ENCODE data around the gene NR2F1. TPM values are rescaled to one million over a fixed set of nuclear protein-coding genes. Genes with fewer than 3 reads are reported as not detected.
"Not testable (repeated sequence)": the region's sequence is repeated elsewhere in the genome, so short reads cannot be mapped to it uniquely, and the experiment has no call there.

The NR2F1 gene
- total RNA-seq (1 to 10 TPM in 3 of 4 donors, under 1 TPM in 1; 0.39 to 1.4 (median 1.2) TPM), polyA plus RNA-seq (1 to 10 TPM in 1 of 3 donors, under 1 TPM in 2; 0.57 to 1.4 (median 0.86) TPM)
- long read RNA-seq, donor 1, partial matches to known transcripts: 0 of 1 reads
- long read RNA-seq, donor 1, other reads (novel, unspliced or antisense): 0 of 1 reads
- long read RNA-seq, donor 2, partial matches to known transcripts: 2 of 4 reads
- long read RNA-seq, donor 2, other reads (novel, unspliced or antisense): 1 of 4 reads

DNA sequence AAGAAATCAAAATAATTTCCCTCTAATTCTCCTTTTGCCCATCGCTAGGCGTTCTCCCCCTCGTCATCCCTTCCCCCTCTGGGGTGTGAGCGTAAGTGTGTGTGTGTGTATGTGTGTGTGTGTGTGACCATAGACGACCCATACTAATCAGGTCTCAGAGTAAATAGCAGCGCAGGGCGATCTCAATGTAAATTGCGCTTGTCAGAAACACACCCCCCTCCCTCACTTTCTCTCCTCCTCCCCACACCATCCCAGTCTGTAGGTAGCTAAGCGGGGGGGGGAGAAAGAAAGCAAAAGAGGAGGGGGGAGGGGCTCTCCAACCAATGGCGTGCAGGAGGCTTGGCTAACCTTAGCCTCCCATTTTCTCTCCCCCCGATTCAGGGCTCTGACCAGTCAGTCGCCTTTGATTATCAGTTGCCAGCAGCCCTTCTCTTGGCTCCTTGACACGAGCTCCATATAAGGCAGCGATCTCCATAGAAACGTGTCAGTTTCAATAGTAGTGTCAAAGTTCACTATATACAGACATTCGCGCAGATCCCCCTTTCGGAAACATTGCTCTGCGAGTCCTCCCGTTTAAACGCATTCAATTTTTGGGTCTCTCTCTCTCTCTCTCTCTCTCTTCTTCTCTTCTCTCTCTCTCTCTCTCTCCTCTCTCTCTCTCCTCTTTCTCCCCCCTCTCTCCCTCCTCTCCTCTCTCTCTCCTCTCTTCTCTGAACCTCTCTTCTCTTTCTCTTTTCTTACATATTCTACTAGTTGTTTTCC, at the start of gene NR2F1:
Gene NR2F1 (plus strand): TSS at position 546 of the 762 bp plus-strand sequence. CDS start 1,802 bp downstream, outside the sequence.
- H3K4me1 ChIP-seq: peaks cover 7% of the 10 kb centered on the region
- H3K9me3 ChIP-seq: no peaks in the 10 kb centered on the region
- intact Hi-C loops (cut with DNase I): loop anchor here (5.0 to 10.0 kb wide), 3 partner anchors 39 to 334 kb away; no protein-coding TSS in a partner anchor
- no peak for TF ChIP-seq CTCF (IDR thresholded peaks at IDR 0.05)
- H3K36me3 ChIP-seq (ENCODE audit: insufficient read depth in 1 of 2, low read depth in 1 of 2): no peaks in the 10 kb centered on the region
- peak within 1 kb of the TSS; percentile 41 for H3K27ac ChIP-seq
- ATAC-seq (peak; percentile 23 to 63 (median 44)), DNase-seq (peak; percentile 55 to 67)
- H3K4me3 ChIP-seq: peak within 1 kb of the TSS; percentile 71
- 0 to 1% (median 1%) methylated on average over 20 to 21 of the region's 21 CpGs for WGBS, 3 donors
- H3K27me3 ChIP-seq (ENCODE audit: insufficient read depth in 3 of 3, low read length in 2 of 3): peaks cover 0 to 36% (median 0%) of the 10 kb centered on the region in 3 donors

GRCh38 chr5:93545872-93546271, 37.1 kb upstream of the NR2F1 start:
- intact Hi-C loops (cut with DNase I): no loop called here
- 67 to 74% (median 73%) methylated on average over 4 of the region's 4 CpGs for WGBS, 3 donors
- H3K4me1 ChIP-seq: no peaks in the 10 kb centered on the region
- no peak overlapping the region for H3K4me3 ChIP-seq
- H3K9me3 ChIP-seq: no peaks in the 10 kb centered on the region
- ATAC-seq (no peak), DNase-seq (no peak)
- H3K36me3 ChIP-seq (ENCODE audit: insufficient read depth in 1 of 2, low read depth in 1 of 2): no peaks in the 10 kb centered on the region
- no peak overlapping the region for H3K27ac ChIP-seq
- TF ChIP-seq CTCF (IDR thresholded peaks at IDR 0.05): no peak
- H3K27me3 ChIP-seq (ENCODE audit: insufficient read depth in 3 of 3, low read length in 2 of 3): peaks cover 0 to 3% (median 0%) of the 10 kb centered on the region in 3 donors

- ATAC-seq; H3K4me1 ChIP-seq; DNase-seq; H3K27me3 ChIP-seq (ENCODE audit: insufficient read depth in 3 of 3, low read length in 2 of 3); H3K36me3 ChIP-seq (ENCODE audit: insufficient read depth in 1 of 2, low read depth in 1 of 2); H3K9me3 ChIP-seq; intact Hi-C loops (cut with DNase I); H3K27ac ChIP-seq; H3K4me3 ChIP-seq: not testable (repeated sequence)
- 97 to 99% (median 98%) methylated on average over 3 of the region's 3 CpGs for WGBS, 3 donors
Measured at GRCh38 chr5:93549594-93549993, 33.4 kb upstream of the NR2F1 start.

DNA sequence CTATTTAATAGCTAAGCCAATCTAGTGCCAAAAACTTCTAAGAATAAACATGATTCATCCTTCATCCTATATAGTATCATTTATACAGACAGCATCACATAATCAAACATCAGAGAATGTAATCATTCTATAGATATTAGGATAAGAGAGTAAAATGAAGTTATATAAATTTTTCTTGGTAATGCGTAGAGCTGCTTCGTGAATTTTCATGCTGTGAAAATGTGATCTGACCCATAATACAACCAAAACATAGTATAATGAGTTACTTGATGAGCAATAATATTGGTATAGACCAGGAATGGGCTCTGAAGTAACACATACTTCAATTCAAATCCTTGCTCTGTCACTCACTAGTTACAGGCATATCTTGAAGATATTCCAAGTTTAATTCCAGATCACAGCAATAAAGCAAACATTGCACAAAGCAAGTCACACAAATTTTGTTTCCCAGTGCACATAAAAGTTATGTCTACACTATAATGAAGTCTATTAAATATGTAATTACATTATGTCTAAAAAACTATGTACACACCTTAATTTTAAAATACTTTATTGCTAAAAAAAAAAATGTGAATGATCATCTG, 25.9 kb upstream of the NR2F1 start:
- WGBS, 3 donors: 93 to 97% (median 97%) methylated on average over 2 of the region's 2 CpGs
- no peaks in the 10 kb centered on the region for H3K36me3 ChIP-seq (ENCODE audit: insufficient read depth in 1 of 2, low read depth in 1 of 2)
- H3K27ac ChIP-seq: no peak overlapping the region
- intact Hi-C loops (cut with DNase I): no loop called here
- no peak overlapping the region for H3K4me3 ChIP-seq
- no peaks in the 10 kb centered on the region for H3K4me1 ChIP-seq
- ATAC-seq (no peak), DNase-seq (no peak)
- H3K9me3 ChIP-seq: no peaks in the 10 kb centered on the region
- no peaks in the 10 kb centered on the region for H3K27me3 ChIP-seq (ENCODE audit: insufficient read depth in 3 of 3, low read length in 2 of 3)
- no peak for TF ChIP-seq CTCF (IDR thresholded peaks at IDR 0.05)

GRCh38 chr5:93566091-93566490, 16.9 kb upstream of the NR2F1 start:
- ATAC-seq: no peak
- no peak overlapping the region for H3K4me3 ChIP-seq
- no peaks in the 10 kb centered on the region for H3K9me3 ChIP-seq
- peaks cover 0 to 11% (median 4%) of the 10 kb centered on the region in 3 donors for H3K27me3 ChIP-seq (ENCODE audit: insufficient read depth in 3 of 3, low read length in 2 of 3)
- no peak for DNase-seq
- intact Hi-C loops (cut with DNase I): no loop called here
- no peaks in the 10 kb centered on the region for H3K4me1 ChIP-seq
- H3K27ac ChIP-seq: no peak overlapping the region
- no peak for TF ChIP-seq CTCF (IDR thresholded peaks at IDR 0.05)
- H3K36me3 ChIP-seq (ENCODE audit: insufficient read depth in 1 of 2, low read depth in 1 of 2): no peaks in the 10 kb centered on the region

Measured in psoas muscle (tissue), 8 donors.